Stimulated activated CD4-positive, alpha-beta T cell treated with anti-CD3 and anti-CD28 coated beads, Interleukin-2, amount 100 ng/mL, for 24 hours (primary cell): Measurements from ENCODE around the gene PRKCH.

Experiments used
- DNase-seq, 2 donors: peaks; one replicate each; pipeline ENCODE4 v3.0.0-alpha.2; 2020

Gene PRKCH

DNA sequence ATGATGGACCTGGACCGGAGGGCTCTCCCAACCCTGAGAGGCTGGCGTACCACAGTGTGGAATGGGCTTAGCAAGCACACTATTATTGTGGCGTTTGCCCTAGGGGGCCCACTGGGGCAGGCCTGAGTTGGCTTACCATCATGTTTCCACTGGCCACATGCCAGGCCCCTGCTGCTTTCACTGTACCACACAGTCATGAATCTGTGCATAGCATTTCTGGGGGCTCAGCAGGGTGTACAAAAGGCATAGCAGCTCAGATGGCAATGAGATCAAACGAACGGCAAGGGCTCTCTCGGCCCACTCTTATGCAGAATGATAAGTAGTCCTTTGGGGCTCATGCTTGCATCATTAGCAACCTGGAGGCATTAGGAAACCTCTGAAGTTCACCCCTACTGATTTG lies 236.9 kb downstream of the PRKCH start:
- DNase-seq = no peak

DNA sequence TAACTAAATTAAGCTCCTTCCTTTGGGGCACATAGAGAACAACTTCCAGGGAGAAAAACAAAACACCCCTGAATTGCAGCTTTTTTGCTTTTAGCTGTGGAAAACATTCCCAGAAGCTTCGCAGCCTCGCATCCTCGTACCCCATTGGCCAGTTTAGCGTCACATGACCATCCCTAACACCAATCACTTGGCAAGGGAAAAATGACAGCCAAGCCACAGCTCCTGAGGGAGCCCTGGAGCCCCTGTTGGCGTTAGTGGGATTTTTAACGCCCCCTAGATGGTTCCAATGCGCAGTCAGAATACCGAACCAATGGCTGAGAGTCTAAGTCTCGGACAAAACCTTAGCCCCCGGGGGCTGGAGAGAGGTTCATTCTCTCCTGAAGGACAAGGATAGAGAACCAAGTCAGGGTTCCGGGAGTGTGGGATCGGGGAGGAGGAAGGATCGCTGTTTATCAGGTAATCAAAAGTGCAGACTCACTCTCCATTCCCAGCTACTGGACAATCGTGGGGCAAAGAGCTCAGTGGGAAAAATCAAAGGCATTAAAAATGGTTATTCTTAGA lies 238.3 kb downstream of the PRKCH start:
- DNase-seq = no peak

DNA sequence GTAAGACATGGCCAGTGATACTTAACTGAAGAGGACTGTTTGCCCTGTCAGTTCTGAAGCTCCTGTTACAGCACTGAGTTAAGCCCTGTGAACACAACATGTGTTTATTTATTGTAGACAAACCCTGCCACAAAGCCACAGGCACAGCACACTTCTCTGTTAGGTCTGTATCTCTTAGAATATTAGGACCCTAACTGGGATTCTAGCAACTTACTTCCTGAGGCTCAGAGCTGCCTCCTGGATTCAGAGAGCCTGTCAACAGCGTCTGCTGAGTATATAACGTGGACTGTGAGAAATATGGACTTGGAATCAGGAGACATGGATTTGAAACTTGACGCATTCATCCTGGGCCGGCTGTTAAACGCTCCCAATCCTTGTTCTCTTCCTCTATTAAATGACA lies 238.9 kb downstream of the PRKCH start:
- no peak for DNase-seq

DNA sequence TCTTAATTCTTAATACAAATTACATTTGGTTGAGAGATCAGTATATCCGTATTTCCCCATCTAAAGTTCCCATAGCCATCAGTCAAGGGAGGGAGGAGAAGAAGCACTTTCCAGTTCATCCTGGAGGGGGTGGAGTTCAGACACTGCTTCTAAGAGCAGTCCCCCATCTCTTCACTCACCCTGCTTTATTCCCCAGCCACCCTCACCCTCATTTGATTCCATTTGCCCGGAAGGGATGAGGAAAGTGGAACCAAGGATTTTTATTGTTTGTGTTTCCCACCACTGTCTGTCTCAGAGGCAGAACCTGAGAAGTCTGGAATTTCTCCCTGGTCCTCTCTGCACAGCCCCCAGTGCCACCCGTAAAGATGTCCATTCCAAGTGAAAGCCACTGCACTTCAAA lies 239.7 kb downstream of the PRKCH start:
- no peak for DNase-seq

DNA sequence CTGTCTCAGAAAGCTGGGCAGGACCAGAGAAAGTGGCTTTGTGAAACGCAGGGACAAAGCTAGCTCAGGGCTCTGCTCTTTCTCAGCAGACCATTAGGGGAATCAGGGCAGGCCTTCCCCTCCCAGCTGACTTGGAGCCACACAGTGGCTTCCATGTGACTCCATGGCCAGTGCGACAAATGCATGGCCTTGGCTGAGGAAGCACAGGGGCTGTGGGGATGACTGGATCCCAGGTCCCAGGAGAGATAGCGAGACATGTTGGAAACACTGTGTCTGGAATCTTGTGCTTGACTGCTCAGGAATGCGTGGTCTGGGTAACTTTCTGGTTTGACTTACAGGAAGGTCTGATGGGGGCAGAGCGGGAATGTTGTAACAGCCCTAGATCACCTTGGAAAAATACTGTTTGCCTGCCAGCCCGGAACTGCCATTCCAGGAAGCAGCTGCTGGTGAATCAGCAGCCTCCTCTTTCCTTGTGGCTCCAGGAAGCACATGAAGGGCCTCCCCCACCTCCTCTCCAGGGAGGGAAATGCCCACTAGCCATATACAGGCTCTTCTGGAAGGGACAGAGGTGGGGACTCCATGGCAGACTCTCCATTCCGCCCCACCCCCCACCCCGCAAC lies 240.4 kb downstream of the PRKCH start:
- DNase-seq = no peak

- DNase-seq = peak in 1 of 2 donors; percentile 54
These were observed 241.2 kb downstream of the PRKCH start for GRCh38 chr14:61562321-61563161.

DNA sequence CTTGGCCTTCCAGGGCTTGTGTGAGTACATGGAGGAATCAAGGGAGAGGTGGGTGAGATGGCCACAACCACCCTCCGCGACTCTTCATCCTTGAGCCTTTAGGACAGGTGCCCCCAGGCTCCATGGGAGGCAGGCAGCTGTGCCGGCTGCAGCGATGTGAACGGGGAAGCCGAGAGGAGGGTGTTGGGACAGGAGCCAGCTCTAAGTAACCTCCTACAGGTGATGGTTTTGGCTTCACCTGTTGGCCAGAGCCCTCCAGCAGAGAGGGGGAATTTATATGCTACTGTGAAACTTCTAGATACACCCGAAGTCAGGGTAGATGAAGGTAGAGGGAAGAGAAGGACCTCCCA lies 241.8 kb downstream of the PRKCH start:
- no peak for DNase-seq

DNA sequence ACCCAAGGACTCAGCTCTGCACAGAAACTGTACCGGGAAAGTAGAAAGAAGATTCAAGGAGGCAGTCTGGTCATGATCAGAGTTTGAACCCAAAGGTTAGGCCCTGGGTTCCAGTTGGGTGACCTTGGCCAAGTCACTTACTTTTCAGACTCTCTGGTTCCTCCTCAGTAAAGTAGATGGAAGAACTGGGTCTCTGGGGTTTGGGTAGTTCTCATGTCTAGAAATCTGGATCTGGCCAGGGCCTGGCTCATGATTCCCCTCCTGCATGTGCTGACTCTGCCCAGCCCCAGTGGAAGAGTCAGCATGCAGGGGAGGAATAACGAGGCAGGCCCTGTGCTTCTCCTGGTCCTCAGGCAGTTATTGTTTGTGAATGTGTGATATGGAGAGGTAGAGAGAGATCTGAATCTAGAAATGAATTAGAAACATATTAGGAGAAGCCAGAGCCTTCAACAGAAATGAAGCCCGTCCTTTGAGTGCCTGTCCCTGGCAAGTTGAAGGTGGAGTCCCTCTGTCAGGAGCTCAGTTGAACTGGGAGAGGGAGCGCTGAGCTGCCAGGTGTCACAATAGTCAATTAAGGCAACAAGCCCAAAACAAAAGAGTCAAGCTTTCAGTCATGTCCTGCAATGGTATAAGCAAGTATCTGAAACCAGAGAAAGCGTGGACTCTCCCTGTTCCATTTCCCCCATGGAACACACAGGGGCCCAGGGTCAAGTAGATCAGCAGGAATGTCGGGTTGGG lies 242.7 kb downstream of the PRKCH start:
- no peak for DNase-seq

DNA sequence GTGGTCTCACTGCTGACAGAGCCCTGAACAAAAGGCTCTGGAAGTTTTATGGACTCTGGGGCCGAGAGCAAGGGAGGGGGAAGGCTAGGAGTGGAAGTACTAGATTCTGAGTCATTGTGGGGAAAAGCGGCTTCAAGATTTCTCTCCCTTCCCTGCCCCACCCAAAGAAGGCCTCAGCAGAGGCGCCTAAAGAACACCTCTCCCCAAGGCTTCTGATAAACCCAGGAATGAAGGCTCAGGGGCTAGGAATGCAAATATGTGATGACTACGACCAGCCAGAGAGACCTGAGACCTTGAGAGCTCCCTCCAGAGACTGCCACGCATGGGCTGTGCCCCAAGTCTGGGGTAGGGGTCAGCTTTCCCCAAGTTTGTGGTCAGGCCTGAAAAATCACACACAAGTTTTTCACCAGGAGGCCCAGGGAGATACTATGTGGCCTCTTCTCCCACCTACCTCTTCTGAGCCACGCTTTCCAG lies 243.3 kb downstream of the PRKCH start:
- DNase-seq = no peak

DNA sequence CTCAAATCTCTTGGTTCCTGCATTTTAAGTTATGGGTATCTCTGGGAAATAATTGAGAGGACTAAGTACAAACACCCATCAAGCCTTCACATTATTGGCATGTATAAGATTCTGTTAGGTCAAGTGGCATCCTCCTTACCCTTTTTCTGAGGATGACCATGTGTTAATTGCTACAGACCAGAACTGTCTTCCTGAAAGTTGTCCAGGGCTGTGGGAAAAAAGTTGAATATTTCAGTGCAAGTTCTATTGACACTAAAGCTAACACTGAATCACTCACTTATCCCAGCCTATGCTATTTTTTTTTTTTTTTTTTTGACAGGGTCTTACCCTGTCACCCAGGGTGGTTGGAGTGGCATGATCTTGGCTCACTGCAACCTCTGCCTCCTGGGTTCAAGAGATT lies 243.8 kb downstream of the PRKCH start:
- DNase-seq = no peak

DNA sequence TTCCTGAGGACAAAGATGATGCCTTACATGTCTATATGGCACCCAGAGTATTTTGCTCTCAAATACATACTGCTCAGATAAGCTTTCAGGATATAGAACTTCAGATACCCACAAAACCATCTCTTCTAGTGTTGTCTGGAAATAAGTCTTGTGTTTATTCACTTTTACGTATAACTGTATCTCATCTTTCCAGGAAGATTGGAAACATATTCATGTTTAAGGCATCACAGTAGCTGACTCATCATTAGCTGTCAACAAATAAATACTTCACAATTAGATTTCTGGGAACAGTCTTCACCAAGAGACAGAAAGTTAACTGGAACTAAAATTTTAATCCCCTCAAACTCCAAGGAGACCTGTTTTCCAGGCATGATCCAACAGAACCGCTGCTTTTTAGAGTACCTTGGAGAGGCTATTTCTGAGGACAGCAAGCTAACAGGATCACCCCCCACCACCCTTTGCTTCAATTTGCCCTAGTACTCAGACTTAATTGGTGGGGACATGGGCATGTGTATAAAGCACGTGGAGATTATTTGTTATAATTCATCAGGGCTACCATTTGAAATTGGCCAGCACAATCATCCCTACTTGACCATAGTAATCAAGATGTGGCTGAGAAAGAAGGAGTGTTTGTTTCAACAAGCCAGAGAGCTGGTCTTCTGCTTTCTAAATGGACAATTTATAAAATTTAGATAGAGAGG lies 244.6 kb downstream of the PRKCH start:
- DNase-seq = no peak

- DNase-seq = no peak
These were observed 245.3 kb downstream of the PRKCH start for GRCh38 chr14:61566537-61567225.

- DNase-seq = no peak
These were observed 246.6 kb downstream of the PRKCH start for GRCh38 chr14:61567838-61568571.

GRCh38 chr14:61568572-61569011 lies 247.2 kb downstream of the PRKCH start:
- peak; percentile 46 to 64 for DNase-seq

GRCh38 chr14:61569308-61569707 lies 247.9 kb downstream of the PRKCH start:
- no peak for DNase-seq

DNA sequence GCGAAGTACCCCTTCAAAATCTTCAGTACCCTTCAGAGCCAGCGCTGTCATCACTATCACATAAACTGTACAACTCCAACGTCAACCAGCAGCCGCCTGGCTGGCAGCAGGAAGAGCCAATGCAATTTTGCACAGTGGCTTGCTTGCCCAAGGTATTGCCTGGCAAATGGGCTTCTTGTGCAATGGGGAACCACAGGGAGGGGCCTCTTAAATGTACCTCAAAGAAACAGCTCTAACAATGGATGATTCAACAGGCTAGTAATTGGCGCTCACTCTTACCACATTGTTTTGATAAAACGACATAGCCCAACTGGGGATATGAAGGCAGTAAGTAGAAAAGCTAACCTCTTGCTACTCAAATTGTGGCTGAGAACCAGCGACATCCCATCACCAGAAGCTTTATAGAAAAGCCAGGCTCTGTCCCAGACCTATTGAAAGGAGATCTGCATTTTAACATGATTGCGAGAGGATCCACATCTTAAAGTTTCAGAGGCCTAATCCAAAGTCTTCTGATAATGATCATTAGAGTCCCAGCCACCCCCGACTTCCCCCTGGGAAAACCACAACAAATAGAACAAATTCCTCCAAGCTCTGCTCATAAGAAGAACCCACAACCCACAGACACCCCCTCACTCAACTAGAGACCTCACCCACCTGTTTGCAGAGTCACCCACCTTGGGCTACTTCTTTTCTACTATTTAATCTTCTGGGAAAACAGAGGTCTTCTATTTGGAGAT lies 248.6 kb downstream of the PRKCH start:
- DNase-seq = peak in 1 of 2 donors; percentile 42

DNA sequence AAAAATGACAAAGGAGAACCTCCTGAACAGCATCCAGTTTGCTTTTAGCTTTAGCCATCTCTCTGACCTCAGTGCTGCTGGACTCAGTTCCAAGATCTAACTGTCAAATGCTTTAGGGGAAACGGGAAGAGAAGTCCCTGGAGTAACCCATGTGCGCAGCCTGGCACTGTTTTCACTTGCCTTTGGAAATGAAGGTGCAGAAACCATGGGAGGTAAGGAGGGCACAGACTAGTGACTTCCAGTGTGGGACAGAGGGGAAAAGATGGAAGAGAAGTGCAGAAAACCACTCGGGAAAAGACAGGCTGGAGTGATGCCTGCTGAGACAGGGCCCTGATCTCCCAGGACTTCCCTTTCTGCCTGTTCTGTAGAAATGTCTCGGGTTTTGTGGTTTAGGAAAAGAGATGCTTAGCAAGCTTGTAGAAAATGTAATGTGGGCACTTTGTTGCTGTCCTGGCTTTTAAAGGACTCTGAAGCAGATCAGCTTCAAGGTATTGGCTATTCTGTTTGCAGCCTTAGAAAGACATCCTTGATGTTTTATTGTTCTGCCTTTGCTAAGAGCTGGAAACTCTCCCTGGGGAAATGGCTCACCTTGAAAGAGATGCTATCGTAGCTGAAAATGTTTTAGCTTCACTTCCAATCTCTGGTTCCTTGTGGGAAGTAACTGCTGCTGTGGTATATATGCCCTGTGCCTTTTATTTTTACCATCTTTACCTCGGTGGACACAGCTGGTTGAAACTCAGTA lies 249.3 kb downstream of the PRKCH start:
- DNase-seq = no peak

- no peak for DNase-seq
These were observed 250.5 kb downstream of the PRKCH start for GRCh38 chr14:61571917-61572316.

- no peak for DNase-seq
These were observed 251.9 kb downstream of the PRKCH start for GRCh38 chr14:61573321-61573720.
